Ishikawa (cell line): ENCODE measurements around the gene DUSP8.

Source experiments
- EGR1 ChIP-seq: IDR thresholded peaks from 2 replicates; pipeline ENCODE4 v1.6.1; 2012
- EP300 ChIP-seq: IDR thresholded peaks from 2 replicates; pipeline ENCODE4 v1.6.1; 2012; ENCODE audit warnings: borderline replicate concordance
- RAD21 ChIP-seq: IDR thresholded peaks from 2 replicates; pipeline ENCODE4 v1.6.1; 2012; ENCODE audit warnings: low read depth
- TCF12 ChIP-seq: IDR thresholded peaks from 2 replicates; pipeline ENCODE4 v1.6.1; 2012; ENCODE audit warnings: low read depth
- TEAD4 ChIP-seq: IDR thresholded peaks from 2 replicates; pipeline ENCODE4 v1.6.1; 2012
- YY1 ChIP-seq: IDR thresholded peaks from 2 replicates; pipeline ENCODE4 v1.6.1; 2012; ENCODE audit warnings: low read depth

- TF ChIP-seq EGR1 (no peak), EP300 (no peak), RAD21 (no peak), YY1 (no peak), TEAD4 (no peak), TCF12 (no peak)
Observed at GRCh38 chr11:1561955-1562354, 10.1 kb downstream of the DUSP8 start.
